NB4 (cell line): Measurements from ENCODE around the gene TBC1D13.

Experiments used
- POLR2A ChIP-seq: IDR thresholded peaks from 2 replicates; pipeline ENCODE4 v1.6.1; 2011; ENCODE audit warnings: mild to moderate bottlenecking; ENCODE audit not compliant: insufficient read length; ENCODE audit errors: extremely low read depth
- TF ChIP-seq, protein P1 (sequence below): IDR thresholded peaks from one replicate; pipeline ENCODE4 v1.5.1; 2012; ENCODE audit warnings: low read depth, low read length

DNA sequence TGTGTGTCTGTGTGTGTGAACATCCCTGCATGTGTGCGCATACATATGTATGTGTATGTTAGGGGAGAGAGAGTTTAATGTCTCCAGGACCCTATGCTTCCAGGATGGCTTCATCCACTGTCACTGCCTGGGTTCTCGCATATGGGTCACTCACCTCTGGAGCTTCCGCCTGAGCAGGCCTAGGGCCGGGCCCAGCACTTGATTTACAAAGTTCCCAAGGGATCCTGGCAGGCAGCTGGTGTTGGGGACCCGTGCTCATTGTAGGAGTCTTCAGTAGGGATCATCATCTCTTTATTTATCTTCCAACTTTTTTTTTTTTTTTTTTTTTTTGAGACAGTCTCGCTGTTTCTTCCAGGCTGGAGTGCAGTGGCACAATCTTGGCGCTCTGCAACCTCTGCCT, 13.0 kb downstream of the TBC1D13 start:
- TF ChIP-seq, protein P1, sequence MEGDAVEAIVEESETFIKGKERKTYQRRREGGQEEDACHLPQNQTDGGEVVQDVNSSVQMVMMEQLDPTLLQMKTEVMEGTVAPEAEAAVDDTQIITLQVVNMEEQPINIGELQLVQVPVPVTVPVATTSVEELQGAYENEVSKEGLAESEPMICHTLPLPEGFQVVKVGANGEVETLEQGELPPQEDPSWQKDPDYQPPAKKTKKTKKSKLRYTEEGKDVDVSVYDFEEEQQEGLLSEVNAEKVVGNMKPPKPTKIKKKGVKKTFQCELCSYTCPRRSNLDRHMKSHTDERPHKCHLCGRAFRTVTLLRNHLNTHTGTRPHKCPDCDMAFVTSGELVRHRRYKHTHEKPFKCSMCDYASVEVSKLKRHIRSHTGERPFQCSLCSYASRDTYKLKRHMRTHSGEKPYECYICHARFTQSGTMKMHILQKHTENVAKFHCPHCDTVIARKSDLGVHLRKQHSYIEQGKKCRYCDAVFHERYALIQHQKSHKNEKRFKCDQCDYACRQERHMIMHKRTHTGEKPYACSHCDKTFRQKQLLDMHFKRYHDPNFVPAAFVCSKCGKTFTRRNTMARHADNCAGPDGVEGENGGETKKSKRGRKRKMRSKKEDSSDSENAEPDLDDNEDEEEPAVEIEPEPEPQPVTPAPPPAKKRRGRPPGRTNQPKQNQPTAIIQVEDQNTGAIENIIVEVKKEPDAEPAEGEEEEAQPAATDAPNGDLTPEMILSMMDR, result no peak
- no peak for TF ChIP-seq POLR2A
